ENCODE measurements around the gene TSPAN2.

TSPAN2 gene

DNA sequence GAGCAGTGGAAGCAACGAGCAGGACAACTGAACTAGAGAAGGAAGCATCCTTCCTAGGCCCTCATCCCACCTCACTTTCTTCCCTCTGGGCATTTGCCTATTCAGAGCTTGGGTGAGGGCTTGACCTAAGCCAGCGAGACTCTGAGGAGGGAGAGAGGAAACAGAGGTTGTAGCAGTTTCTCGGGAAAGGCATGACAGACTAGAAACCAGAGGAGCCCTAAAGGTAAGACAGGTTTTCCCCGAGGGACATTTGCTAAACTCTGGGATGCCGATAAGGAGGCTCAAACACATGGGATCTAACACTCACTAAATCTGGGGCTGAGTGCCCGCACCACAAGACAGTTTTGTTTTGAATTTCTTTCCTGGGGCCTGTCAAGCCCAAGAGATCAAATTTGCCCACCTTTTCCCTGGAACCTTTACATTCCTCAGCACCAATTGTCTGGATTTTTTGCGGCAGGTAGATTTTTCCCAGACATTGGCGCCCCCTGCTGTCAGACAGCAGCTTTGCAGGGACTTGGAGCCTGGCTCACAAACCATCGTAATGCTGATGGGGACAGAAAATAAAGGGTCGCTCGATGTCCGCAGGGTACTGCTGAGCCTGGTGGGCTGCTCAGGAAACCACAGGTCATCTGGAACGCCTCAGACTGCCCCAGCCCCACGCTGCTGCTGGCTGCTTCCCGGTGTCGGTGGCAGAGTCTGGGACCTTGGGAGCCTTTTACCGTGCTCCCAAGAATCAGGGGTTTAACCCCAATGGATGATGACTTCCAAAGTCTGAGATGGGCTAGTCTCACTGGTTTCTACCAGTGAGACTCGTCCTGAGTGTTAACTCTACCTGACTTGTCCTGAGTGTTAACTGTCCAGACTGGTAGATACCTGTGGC lies 23.4 kb upstream of the TSPAN2 start:
- no peak for DNase-seq

- peak; percentile 74 for DNase-seq
These were observed 18.4 kb upstream of the TSPAN2 start for GRCh38 chr1:115107516-115108260.

DNA sequence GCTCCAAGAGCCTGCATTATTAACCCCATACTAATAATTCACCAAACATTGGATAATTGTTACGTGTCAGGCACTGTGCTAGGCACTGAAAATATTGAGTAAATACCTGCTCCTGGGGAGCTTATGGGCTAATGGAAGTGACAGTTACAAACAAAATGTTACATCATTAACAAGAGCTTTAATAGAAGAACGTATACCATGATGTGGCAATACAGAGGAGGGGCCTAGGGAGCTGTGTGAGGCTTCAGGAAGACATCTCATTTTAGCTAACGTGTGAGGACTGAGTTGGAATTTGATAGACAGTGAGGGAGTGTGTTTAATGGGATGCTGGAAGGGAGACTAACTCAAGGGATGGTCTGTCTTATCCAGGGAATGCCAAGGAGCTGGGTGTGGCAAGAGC lies 16.5 kb upstream of the TSPAN2 start:
- no peak for DNase-seq

DNA sequence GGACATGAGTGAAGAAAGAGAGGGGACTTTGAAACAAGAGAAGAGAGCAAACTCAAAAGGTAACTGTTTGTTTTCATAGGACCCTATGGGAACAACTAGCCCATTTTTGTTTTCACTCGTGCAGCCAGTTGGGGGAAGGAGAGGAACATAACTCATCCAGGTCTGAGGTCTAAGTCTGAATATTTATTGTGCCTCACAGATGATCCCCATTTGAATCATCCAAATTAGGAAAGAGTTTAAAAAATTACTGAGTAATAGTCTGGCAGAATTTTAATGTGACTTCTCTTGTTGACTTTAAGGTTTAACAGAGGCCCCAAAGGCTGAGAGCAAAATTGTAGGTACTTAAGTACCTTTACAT lies 10.4 kb upstream of the TSPAN2 start:
- no peak for DNase-seq

- DNase-seq, result peak; percentile 73
These were observed 9.8 kb upstream of the TSPAN2 start for GRCh38 chr1:115098979-115099692.

GRCh38 chr1:115092175-115092574 lies 2.9 kb upstream of the TSPAN2 start:
- DNase-seq, result no peak

DNA sequence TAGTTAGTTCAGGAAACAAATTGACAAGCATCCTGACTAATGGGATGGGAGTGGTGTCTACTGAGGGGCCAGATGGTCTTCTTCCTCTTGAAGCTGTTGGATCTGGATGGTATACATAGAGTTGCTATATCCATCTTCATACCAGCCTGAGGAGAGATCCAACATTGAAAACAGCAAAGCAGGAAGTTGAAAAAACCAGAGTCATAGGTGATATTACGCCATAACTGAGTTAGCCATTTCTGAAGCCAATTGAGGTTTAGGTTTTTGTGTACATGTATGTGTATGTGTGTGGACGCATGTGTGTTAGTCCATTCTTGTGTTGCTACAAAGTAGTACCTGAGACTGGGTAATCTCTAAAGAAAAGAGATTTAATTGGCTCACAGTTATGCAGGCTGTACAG lies 2.3 kb upstream of the TSPAN2 start:
- DNase-seq, result no peak

DNA sequence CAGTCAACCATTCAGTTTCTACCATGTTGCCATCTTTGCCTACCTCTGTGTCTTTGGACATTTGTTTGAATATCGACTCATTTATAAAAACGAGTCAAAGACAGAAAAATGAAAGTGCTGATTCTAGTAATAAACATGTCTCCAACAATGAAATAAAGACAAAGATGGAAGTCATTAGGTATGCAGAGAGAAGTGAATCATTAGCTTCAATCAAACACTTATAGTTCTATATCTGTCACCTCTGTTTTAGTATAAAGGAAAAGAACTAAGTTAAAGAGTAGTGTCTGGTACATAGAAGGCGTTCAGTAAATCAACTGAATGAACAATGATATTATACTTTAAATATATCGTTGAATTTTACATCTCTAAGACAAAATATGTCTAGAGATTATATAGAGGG lies 1.7 kb upstream of the TSPAN2 start:
- DNase-seq, result no peak

GRCh38 chr1:115090540-115090939 lies 1.2 kb upstream of the TSPAN2 start:
- DNase-seq, result no peak

DNA sequence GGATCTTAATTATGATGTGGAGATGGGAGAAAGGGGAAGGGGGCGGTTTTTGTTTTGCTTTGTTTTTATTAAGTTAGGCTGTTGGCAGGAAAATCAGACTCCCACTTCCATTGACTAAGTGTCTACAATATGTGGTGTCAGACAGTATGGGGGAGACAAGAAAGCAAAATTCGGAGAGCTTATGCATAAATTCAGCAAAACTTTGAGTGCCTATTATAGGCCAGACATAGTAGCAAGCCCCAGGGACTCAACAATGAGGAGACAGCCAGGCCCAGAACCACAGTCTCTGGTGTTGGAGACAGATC lies 835 bp upstream of the TSPAN2 start:
- no peak for DNase-seq

DNA sequence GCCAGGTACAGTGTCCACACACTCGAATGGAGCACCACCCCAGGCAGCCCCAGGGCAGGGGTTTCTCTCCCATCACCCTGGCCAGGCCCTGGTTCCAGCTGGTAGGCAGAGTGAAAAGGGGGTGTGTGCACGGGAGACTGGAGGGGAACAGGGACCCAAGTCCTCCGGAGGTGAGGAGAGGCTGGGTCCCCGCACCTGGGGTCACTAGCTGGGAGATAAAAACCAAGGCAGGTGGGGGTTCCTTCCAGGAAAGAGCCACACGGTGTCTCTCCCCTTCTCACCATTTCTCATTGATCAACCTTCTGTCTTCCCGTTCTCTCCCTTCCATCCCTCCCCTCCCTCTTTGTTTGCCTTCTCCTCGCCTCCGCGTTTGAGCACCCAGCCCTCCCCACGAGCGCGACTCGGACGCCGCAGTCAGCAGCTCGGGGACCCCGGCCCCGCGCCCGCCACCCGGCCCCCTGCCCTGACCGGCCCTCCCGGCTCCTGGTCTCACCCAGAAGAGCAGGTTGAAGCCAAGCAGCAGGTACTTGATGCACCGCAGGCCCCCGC lies 358 bp downstream of the TSPAN2 start:
- DNase-seq, result no peak

DNA sequence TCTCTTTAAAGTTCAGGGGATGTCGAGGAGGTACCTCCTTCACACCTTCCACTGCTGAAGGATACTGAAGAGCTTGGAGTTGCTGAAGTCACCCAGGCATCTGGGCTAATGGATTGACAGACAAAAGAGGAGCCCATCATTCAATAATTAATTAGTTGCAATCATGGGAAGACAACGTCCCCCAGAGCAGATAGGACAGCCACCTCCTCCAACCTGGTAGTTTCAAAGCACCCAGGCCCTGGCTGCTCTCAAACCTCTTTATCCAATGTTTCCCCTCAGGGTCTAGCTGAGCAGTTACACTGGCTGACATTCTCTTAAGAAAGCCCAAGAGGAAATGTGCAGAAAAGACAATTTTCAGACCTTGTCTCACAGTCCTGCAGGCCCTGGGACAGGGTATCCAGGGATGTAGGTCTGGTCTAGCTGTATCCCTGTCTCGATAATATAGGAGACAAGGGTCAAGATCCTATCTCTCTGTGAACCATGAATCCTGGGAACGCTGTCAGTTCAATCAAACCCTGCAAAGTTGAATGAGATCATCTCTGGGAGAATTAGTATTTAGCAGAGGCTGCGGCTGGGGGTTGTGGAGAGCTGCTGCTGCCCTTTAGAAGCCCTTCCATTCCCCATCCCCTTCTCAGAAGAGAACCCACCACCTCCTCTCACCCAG lies 1.1 kb downstream of the TSPAN2 start:
- no peak for DNase-seq

DNA sequence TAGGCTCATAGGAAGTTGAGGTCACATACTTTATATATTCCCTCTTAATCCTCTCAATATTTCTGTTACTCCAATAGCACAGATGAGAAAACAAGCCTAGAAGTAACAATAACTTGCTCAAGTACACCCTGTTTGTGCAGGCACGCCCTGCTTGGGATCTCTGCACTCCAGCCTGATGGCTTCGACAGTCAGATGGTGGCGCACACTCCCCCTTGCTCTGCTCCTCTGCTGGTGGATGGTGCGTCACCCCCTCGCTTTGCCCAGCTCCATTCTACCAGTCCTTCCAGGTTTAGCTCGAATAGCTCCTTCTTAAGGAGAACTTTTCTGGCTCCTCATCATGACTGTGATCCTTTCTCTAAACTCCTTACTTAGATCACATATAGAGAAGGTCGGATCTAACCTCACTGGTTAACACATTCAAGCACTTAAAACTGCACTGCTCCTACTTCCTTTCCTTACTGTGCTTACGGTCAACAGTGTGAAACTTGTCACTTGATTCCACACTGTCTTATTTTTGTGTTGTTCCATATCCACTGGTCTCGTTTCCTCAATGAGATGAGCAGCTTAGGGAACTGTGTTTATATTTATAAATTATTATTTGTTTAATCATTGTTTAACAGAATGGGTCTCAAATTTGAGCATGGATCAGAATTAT lies 3.0 kb downstream of the TSPAN2 start:
- no peak for DNase-seq

GRCh38 chr1:115084902-115085511 lies 4.3 kb downstream of the TSPAN2 start:
- DNase-seq, result no peak

DNA sequence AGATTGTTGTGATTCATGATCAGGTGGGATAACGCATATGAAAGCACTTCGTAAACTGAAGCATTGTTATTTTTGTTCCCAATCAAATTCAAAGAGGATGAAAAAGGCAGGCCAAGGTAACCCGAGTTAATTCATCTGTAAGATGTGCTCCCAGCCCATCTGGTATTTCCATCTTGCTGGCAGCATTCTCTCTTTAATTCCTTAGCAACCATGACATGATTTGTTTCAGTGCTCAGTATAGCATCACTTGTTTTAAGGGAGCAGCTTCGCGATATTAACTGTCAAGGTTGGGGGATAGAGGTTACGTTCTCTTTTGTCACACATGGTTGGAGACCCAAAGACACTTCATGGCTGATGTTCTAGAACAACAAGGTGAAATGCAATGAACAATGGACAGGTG lies 6.4 kb downstream of the TSPAN2 start:
- no peak for DNase-seq

DNA sequence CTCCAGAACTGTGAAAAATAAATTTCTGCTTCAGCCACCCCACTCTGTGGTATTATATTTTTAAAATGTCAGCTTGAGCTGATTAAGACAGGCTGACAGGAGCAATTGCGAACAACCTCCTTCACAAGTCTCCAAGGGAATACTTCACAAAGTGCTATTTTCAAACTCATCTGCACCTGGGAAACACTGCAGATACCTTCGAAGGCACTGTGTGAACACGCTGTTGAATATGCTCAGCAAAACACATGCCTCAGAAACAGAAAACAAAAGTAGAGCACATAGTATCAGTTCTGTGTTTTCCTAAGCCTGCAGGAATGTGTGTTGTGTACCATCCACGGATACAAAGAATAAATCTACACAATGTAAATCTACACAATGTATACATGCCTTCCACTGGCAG lies 10.6 kb downstream of the TSPAN2 start:
- DNase-seq, result no peak

DNA sequence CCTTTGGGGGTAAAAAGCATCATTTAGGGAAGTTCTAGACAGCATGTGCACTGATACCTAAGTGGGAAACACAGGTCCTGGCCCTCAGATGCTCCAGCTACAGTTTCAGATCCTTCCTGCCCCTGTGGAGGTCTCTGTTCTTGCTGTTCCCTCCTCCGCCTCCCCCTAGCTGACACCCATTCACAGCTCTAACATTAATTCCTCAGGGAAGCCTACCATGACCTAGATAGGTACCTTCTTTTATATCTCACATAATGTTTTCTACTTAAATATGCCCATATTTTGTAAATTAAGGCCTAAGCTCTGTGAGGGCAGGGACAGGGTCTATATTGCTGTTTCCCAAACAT lies 11.3 kb downstream of the TSPAN2 start:
- no peak for DNase-seq

DNA sequence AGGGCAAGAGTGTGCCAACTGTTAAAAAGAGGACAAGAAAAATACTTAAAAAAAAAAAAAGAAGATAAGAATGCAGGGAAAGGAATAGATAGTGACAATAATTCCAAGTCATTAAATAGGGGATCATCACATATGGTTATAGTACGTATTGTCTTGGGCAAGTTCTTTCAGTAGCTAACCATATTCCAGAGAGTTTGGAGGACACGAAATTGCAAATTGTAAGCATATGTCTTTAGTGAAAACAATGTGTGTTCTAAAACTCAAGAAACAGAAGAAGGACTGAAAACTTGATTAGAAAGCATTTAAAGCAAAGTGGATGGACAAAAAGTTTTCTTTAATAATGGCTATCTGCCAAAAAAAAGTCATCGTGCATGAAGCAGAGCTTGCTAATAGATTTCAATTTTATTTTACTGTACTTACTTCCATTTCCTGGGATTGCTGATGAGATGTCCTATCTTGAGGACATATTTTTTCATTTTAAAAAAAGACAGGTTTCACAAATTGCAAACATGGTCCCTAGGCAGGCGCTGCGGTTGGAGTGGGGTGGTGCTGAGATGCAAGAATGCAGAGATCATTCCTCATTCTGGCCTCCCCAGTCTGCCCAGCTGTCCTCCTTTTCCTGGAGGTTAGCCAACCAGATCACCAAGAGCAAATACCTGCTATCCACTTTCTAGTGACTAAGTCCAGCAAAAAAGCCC lies 11.9 kb downstream of the TSPAN2 start:
- no peak for DNase-seq

- DNase-seq, result no peak
These were observed 12.9 kb downstream of the TSPAN2 start for GRCh38 chr1:115076384-115076915.

DNA sequence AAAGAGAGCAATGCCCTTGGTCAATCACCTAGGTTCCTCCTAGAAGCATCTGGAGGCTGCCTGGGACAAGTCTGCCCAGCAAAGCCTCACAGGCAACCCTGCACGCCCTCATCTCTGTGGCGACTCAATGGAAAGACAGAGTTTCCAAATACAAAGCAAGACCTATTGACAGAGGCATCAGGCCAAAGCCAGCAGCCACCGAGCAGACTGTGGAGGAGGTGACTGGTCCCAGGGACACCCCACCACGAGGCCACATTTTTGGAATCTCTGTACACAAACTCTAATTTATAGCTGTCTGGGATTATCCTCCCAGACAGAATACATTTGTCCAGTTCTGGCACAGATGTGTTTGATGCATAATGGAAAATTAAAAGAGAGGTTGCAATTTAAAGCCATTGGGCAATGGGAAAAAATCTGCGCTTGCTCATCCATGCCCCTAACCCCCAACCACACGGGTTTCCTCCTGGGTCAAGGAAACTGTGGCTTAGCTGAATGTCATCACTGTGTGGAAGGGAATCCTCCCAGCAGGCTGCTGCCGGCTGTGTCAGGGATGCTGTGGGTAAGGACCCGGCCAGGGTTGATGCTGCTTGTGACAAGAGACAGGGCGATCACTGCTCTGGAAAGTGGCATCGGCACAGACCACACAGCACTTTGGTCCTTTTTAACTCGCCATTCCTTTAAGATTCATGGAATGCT lies 14.3 kb downstream of the TSPAN2 start:
- DNase-seq, result no peak

All from GF-D8 (cell line).